SK-N-SH treated with all-trans-retinoic acid at 6 μM for 48 hours (cell line): Measurements from ENCODE around the gene NOP16.
A peak's percentile ranks its signal among the peaks of the same experiment; 100 is the strongest.

Experiments
- ATAC-seq: fragments of 200-7000 bp; cut with Tn5 transposase; 3 replicates; pipeline ENCODE4 v1.9.1; 2020; ENCODE audit warnings: mild to moderate bottlenecking, moderate library complexity
- ARNTL ChIP-seq: fragments of 450-650 bp; formaldehyde crosslinking; IDR thresholded peaks from 2 replicates; pipeline ENCODE4 v1.5.0; 2020; ENCODE audit warnings: low read depth, mild to moderate bottlenecking, moderate library complexity, borderline replicate concordance
- BACH2 ChIP-seq: fragments of 250-450 bp; sonication (Bioruptor Pico); IDR thresholded peaks from 2 replicates; pipeline ENCODE4 v1.9.0; 2021; ENCODE audit warnings: mild to moderate bottlenecking, borderline replicate concordance
- CSDC2 ChIP-seq: fragments of 250-450 bp; sonication (Bioruptor Pico); IDR thresholded peaks from 2 replicates; pipeline ENCODE4 v1.5.0; 2020; ENCODE audit warnings: mild to moderate bottlenecking, moderate library complexity
- ISL1 ChIP-seq: fragments of 250-450 bp; sonication (Bioruptor Pico); IDR thresholded peaks from 2 replicates; pipeline ENCODE4 v2.1.2; 2022; ENCODE audit warnings: mild to moderate bottlenecking, moderate library complexity
- OSR1 ChIP-seq: fragments of 250-450 bp; sonication (Bioruptor Pico); IDR thresholded peaks from 2 replicates; pipeline ENCODE4 v1.8.0; 2022; ENCODE audit warnings: moderate library complexity, mild to moderate bottlenecking, inconsistent platforms
- PPARA ChIP-seq: fragments of 250-450 bp; sonication (Bioruptor Pico); IDR thresholded peaks from 2 replicates; pipeline ENCODE4 v1.5.0; 2020; ENCODE audit warnings: mild to moderate bottlenecking, borderline replicate concordance
- RARB ChIP-seq: fragments of 250-450 bp; sonication (Bioruptor Pico); IDR thresholded peaks from 2 replicates; pipeline ENCODE4 v1.8.0; 2021; ENCODE audit warnings: mild to moderate bottlenecking, moderate library complexity
- SNAI2 ChIP-seq: fragments of 250-450 bp; sonication (Bioruptor Pico); IDR thresholded peaks from 2 replicates; pipeline ENCODE4 v1.5.0; 2020; ENCODE audit warnings: mild to moderate bottlenecking, moderate library complexity
- TCF4 ChIP-seq: fragments of 250-450 bp; sonication (Bioruptor Pico); IDR thresholded peaks from 2 replicates; pipeline ENCODE4 v1.8.0; 2021; ENCODE audit warnings: mild to moderate bottlenecking, moderate library complexity, borderline replicate concordance
- TOX ChIP-seq: fragments of 250-450 bp; sonication (Bioruptor Pico); IDR thresholded peaks from 2 replicates; pipeline ENCODE4 v1.8.0; 2021; ENCODE audit warnings: mild to moderate bottlenecking, moderate library complexity, borderline replicate concordance
- ZC3H10 ChIP-seq: fragments of 250-450 bp; sonication (Bioruptor Pico); IDR thresholded peaks from 2 replicates; pipeline ENCODE4 v1.5.1; 2021; ENCODE audit warnings: mild to moderate bottlenecking, moderate library complexity
- ZFP3 ChIP-seq: fragments of 250-450 bp; sonication (Bioruptor Pico); IDR thresholded peaks from 2 replicates; pipeline ENCODE4 v1.5.0; 2020; ENCODE audit warnings: mild to moderate bottlenecking, moderate library complexity
- ZNF565 ChIP-seq: fragments of 450-650 bp; formaldehyde crosslinking; conservative IDR thresholded peaks from 2 replicates; pipeline ENCODE4 v1.5.0; 2020; ENCODE audit warnings: low read depth, mild to moderate bottlenecking, moderate library complexity
- ZNF70 ChIP-seq: fragments of 450-650 bp; formaldehyde crosslinking; IDR thresholded peaks from 2 replicates; pipeline ENCODE4 v1.5.0; 2020; ENCODE audit warnings: mild to moderate bottlenecking, moderate library complexity
- ZNF8 ChIP-seq: fragments of 450-650 bp; formaldehyde crosslinking; IDR thresholded peaks from 2 replicates; pipeline ENCODE4 v1.5.0; 2020; ENCODE audit warnings: mild to moderate bottlenecking, moderate library complexity
- TF ChIP-seq, protein P1 (sequence below): fragments of 250-450 bp; sonication (Bioruptor Pico); IDR thresholded peaks from 2 replicates; pipeline ENCODE4 v1.5.1; 2020; ENCODE audit warnings: low read depth, mild to moderate bottlenecking, moderate library complexity
- TF ChIP-seq, protein P2 (sequence below): fragments of 250-450 bp; sonication (Bioruptor Pico); IDR thresholded peaks from 2 replicates; pipeline ENCODE4 v1.5.0; 2020; ENCODE audit warnings: mild to moderate bottlenecking, moderate library complexity
- TF ChIP-seq, protein P3 (sequence below): fragments of 250-450 bp; sonication (Bioruptor Pico); IDR thresholded peaks from 2 replicates; pipeline ENCODE4 v1.5.1; 2021; ENCODE audit warnings: mild to moderate bottlenecking, moderate library complexity
- TF ChIP-seq, protein P4 (sequence below): fragments of 250-450 bp; sonication (Bioruptor Pico); IDR thresholded peaks from 2 replicates; pipeline ENCODE4 v1.8.0; 2021; ENCODE audit warnings: low read depth, mild to moderate bottlenecking, moderate library complexity, borderline replicate concordance
- TF ChIP-seq, protein P5 (sequence below): fragments of 250-450 bp; sonication (Bioruptor Pico); IDR thresholded peaks from 2 replicates; pipeline ENCODE4 v1.8.0; 2020; ENCODE audit warnings: mild to moderate bottlenecking, moderate library complexity, borderline replicate concordance

Gene NOP16

DNA sequence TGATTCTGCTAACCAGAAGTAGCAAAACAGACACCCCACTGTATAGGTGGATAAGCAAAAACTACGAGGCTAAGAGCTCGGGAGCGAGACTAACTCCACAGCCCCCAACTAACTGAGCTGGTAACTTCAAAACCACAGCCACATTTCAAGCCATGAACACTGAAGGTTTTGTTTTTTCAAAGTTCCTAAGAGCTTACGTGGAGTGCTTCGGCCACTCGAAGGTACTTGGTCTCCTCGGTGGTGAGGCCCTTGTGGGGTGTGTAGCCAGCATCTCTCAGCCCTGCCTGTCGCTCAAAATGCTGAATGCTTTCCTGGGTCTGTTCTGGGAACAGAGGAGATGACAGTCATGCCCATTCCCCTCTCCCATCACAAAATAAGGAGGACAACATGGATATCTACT is 38.0 kb downstream of the NOP16 start:
- no peak for TF ChIP-seq ZNF70 (CRISPR knock-in tag)
- TF ChIP-seq RARB (CRISPR knock-in tag): no peak
- no peak for TF ChIP-seq TCF4
- TF ChIP-seq BACH2 (CRISPR knock-in tag): no peak
- TF ChIP-seq, protein P1, sequence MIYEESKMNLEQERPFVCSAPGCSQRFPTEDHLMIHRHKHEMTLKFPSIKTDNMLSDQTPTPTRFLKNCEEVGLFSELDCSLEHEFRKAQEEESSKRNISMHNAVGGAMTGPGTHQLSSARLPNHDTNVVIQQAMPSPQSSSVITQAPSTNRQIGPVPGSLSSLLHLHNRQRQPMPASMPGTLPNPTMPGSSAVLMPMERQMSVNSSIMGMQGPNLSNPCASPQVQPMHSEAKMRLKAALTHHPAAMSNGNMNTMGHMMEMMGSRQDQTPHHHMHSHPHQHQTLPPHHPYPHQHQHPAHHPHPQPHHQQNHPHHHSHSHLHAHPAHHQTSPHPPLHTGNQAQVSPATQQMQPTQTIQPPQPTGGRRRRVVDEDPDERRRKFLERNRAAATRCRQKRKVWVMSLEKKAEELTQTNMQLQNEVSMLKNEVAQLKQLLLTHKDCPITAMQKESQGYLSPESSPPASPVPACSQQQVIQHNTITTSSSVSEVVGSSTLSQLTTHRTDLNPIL (CRISPR knock-in tag): no peak
- TF ChIP-seq, protein P2, sequence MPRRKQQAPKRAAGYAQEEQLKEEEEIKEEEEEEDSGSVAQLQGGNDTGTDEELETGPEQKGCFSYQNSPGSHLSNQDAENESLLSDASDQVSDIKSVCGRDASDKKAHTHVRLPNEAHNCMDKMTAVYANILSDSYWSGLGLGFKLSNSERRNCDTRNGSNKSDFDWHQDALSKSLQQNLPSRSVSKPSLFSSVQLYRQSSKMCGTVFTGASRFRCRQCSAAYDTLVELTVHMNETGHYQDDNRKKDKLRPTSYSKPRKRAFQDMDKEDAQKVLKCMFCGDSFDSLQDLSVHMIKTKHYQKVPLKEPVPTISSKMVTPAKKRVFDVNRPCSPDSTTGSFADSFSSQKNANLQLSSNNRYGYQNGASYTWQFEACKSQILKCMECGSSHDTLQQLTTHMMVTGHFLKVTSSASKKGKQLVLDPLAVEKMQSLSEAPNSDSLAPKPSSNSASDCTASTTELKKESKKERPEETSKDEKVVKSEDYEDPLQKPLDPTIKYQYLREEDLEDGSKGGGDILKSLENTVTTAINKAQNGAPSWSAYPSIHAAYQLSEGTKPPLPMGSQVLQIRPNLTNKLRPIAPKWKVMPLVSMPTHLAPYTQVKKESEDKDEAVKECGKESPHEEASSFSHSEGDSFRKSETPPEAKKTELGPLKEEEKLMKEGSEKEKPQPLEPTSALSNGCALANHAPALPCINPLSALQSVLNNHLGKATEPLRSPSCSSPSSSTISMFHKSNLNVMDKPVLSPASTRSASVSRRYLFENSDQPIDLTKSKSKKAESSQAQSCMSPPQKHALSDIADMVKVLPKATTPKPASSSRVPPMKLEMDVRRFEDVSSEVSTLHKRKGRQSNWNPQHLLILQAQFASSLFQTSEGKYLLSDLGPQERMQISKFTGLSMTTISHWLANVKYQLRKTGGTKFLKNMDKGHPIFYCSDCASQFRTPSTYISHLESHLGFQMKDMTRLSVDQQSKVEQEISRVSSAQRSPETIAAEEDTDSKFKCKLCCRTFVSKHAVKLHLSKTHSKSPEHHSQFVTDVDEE (CRISPR knock-in tag): no peak
- TF ChIP-seq CSDC2 (CRISPR knock-in tag): no peak
- TF ChIP-seq, protein P3, sequence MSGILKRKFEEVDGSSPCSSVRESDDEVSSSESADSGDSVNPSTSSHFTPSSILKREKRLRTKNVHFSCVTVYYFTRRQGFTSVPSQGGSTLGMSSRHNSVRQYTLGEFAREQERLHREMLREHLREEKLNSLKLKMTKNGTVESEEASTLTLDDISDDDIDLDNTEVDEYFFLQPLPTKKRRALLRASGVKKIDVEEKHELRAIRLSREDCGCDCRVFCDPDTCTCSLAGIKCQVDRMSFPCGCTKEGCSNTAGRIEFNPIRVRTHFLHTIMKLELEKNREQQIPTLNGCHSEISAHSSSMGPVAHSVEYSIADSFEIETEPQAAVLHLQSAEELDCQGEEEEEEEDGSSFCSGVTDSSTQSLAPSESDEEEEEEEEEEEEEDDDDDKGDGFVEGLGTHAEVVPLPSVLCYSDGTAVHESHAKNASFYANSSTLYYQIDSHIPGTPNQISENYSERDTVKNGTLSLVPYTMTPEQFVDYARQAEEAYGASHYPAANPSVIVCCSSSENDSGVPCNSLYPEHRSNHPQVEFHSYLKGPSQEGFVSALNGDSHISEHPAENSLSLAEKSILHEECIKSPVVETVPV (CRISPR knock-in tag): no peak
- TF ChIP-seq OSR1: no peak
- no peak for TF ChIP-seq ZFP3 (CRISPR knock-in tag)
- TF ChIP-seq, protein P4, sequence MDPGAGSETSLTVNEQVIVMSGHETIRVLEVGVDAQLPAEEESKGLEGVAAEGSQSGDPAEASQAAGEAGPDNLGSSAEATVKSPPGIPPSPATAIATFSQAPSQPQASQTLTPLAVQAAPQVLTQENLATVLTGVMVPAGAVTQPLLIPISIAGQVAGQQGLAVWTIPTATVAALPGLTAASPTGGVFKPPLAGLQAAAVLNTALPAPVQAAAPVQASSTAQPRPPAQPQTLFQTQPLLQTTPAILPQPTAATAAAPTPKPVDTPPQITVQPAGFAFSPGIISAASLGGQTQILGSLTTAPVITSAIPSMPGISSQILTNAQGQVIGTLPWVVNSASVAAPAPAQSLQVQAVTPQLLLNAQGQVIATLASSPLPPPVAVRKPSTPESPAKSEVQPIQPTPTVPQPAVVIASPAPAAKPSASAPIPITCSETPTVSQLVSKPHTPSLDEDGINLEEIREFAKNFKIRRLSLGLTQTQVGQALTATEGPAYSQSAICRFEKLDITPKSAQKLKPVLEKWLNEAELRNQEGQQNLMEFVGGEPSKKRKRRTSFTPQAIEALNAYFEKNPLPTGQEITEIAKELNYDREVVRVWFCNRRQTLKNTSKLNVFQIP: no peak
- TF ChIP-seq ZC3H10 (CRISPR knock-in tag): no peak
- TF ChIP-seq SNAI2 (CRISPR knock-in tag): no peak
- TF ChIP-seq ZNF8 (CRISPR knock-in tag): no peak

DNA sequence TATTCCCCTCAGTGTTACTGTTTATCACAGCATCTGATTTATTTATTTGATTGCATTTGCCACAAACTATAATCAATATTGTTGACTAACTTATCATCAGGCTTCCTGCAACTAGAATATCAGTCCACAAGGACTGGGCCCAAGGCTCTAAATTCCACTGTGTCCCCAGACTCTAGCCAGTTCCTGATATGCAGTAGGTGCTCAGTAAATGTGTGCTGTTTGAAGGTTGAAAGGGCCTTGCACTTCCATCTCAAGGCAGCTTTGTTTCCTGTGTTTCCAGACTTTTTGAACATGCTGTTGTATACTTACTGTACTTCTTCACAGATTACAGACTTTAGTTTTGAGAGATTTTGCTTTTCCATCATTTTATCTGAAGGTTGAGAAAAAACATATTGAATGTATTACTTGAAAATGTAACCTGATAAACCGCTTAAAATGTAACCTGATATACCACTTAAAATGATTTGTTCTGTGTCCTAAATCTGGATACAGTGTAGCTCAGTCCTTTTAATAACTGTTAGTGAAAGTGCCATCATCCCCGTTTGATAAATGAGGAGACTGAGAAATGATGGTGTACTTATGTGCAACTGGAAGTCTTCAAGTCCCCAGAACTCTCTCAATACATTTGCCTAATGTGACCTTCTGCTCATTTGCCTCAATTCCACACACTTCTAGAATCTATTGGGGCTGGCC is 45.5 kb downstream of the NOP16 start:
- TF ChIP-seq TOX (CRISPR knock-in tag) (0 out of 2 replicates have a peak, but pooled peaks have one; percentile 41), ZFP3 (CRISPR knock-in tag) (no peak), ARNTL (CRISPR knock-in tag) (no peak)
- ATAC-seq: peak; percentile 84

More for the DNA sequence above, 38.0 kb downstream of the NOP16 start:
- no peak for ATAC-seq

DNA sequence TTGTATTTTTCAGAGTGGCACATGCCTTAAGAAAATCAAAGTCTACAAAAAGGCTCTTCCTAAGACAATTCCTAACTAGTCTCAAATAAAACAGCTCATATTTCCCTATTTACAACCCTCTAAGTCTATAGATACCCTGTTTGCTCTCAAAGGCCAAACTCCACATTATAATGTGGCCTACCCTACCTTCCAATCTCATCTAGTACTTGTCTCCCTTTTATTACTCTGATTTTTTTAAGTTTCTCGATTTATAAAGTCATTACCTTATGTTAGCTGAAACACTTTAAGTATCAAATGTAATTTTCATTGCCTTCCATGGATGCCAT is 46.3 kb downstream of the NOP16 start:
- TF ChIP-seq, protein P5, sequence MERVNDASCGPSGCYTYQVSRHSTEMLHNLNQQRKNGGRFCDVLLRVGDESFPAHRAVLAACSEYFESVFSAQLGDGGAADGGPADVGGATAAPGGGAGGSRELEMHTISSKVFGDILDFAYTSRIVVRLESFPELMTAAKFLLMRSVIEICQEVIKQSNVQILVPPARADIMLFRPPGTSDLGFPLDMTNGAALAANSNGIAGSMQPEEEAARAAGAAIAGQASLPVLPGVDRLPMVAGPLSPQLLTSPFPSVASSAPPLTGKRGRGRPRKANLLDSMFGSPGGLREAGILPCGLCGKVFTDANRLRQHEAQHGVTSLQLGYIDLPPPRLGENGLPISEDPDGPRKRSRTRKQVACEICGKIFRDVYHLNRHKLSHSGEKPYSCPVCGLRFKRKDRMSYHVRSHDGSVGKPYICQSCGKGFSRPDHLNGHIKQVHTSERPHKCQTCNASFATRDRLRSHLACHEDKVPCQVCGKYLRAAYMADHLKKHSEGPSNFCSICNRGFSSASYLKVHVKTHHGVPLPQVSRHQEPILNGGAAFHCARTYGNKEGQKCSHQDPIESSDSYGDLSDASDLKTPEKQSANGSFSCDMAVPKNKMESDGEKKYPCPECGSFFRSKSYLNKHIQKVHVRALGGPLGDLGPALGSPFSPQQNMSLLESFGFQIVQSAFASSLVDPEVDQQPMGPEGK (CRISPR knock-in tag): no peak
- TF ChIP-seq PPARA (CRISPR knock-in tag): no peak
- no peak for TF ChIP-seq ISL1 (CRISPR knock-in tag)
- no peak for TF ChIP-seq ZNF70 (CRISPR knock-in tag)
- TF ChIP-seq ZNF565 (CRISPR knock-in tag): no peak
- TF ChIP-seq SNAI2 (CRISPR knock-in tag): no peak
- TF ChIP-seq ZC3H10 (CRISPR knock-in tag): no peak
- no peak for TF ChIP-seq TCF4
- TF ChIP-seq OSR1: no peak
- ATAC-seq: no peak
